ENCODE results near the gene MIA2. TPM values are rescaled to one million over a fixed set of nuclear protein-coding genes. Genes with fewer than 3 reads are reported as not detected.

Gene MIA2
- total and polyA plus RNA-seq, 9 of the 15 experiments (the other 6 are each of a cell fraction or from before 2014, with no cell fraction given): 6.0 to 21.8 (median 12.8) TPM

- TF ChIP-seq PBX2 (CRISPR knock-in tag; IDR thresholded peaks at IDR 0.05; ENCODE audit: low read depth) (no peak), PBX2 (tag; conservative IDR thresholded peaks at IDR 0.05; ENCODE audit: low read depth) (no peak), CREM (IDR thresholded peaks at IDR 0.05; ENCODE audit: low read depth) (no peak), PHF8 (IDR thresholded peaks at IDR 0.05; ENCODE audit: borderline replicate concordance, low read length) (no peak), MEF2D (tag; conservative IDR thresholded peaks at IDR 0.05; ENCODE audit: low read depth) (peak; percentile 57; the same call in 1 of the 2 replicates)
These were observed 32.2 kb downstream of the MIA2 start (continued) for GRCh38 chr14:39265806-39266524.

GRCh38 chr14:39266525-39266870 lies 32.8 kb downstream of the MIA2 start:
- CTCF ChIA-PET (ENCODE audit: low intra/inter-chr PET ratio): no interaction called here
- WGBS (ENCODE audit: insufficient coverage, low coverage, missing lambda C conversion rate): 0% methylated on average over 12 of the region's 31 CpGs
- TF ChIP-seq POLR2B (IDR thresholded peaks at IDR 0.05; ENCODE audit: low read depth, partially characterized antibody) (peak; percentile 3), GABPA (tag; conservative IDR thresholded peaks at IDR 0.05; ENCODE audit: low read depth) (peak; percentile 38; the same call in 1 of the 2 replicates), E2F1 (CRISPR knock-in tag; IDR thresholded peaks at IDR 0.05) (no peak), KDM5B (IDR thresholded peaks at IDR 0.05; ENCODE audit: insufficient replicate concordance, low read depth, low read length) (peak; percentile 43), TCF7 (IDR thresholded peaks at IDR 0.05; ENCODE audit: borderline replicate concordance) (no peak), PTRF (tag; IDR thresholded peaks at IDR 0.05) (no peak), RBM22 (IDR thresholded peaks at IDR 0.05; ENCODE audit: low read depth, low read length, poor library complexity, severe bottlenecking) (peak; percentile 3), ILK (tag; IDR thresholded peaks at IDR 0.05; ENCODE audit: borderline replicate concordance, low read depth) (no peak), NR3C1 (CRISPR knock-in tag; IDR thresholded peaks at IDR 0.05) (no peak), DLX4 (CRISPR knock-in tag; IDR thresholded peaks at IDR 0.05) (no peak), RBBP5 (IDR thresholded peaks at IDR 0.05; ENCODE audit: borderline replicate concordance, insufficient read depth, low read length, poor library complexity, severe bottlenecking) (peak; percentile 15)

More at GRCh38 chr14:39266525-39266870, 32.8 kb downstream of the MIA2 start:
- peak overlapping the region; percentile 97 for H3K27ac ChIP-seq (ENCODE audit: extremely low read depth, low read depth, low read length)
- H4K20me1 ChIP-seq (replicated peaks; ENCODE audit: control insufficient read depth, insufficient read depth, low read length): no peaks in the 10 kb centered on the region
- intact Hi-C loops (cut with micrococcal nuclease) (loop anchor here (10.0 kb wide), 1 partner anchor 92 kb away; the partner anchor contains the start of genes PNN and TRAPPC6B), in situ Hi-C loops (cut with MboI) (no loop called here)
- POLR2A ChIA-PET: interaction anchor here (0.7 to 2.1 kb wide), 7 partner anchors 10 to 153 kb away, joined by 3 to 7 read pairs (median 3); partner anchors contain the start of genes GEMIN2 and TRAPPC6B
- no peaks in the 10 kb centered on the region for H3K27me3 ChIP-seq (ENCODE audit: control insufficient read depth in 2 of 2, insufficient read depth in 2 of 2, low read length in 2 of 2)
- FAIRE-seq (no peak), DNase-seq (ENCODE audit: extremely low read depth in 1 of 4, low spot score in 3 of 4) (peak in 3 of 4 experiments; percentile 49 to 52 (median 51)), ATAC-seq (peak; percentile 60)
- peaks cover 11 to 16% of the 10 kb centered on the region in 2 experiments; a peak in 4 of 5 replicates for H3K4me1 ChIP-seq (replicated peaks in 1 of 2; ENCODE audit: control insufficient read depth in 2 of 2, insufficient read depth in 2 of 2, low read length in 2 of 2)
- BruUV-seq (replicated peaks): no TSS peak
- H3K79me2 ChIP-seq (ENCODE audit: control insufficient read depth, insufficient read depth, low read length): peaks cover 50% of the 10 kb centered on the region
- H3K36me3 ChIP-seq (ENCODE audit: control insufficient read depth, insufficient read depth, low read length): no peaks in the 10 kb centered on the region
- H3K9me1 ChIP-seq (ENCODE audit: control insufficient read depth, insufficient read depth, low read length): no peaks in the 10 kb centered on the region
- peak overlapping the region; percentile 94 to 99 for H3K9ac ChIP-seq (ENCODE audit: insufficient read depth in 1 of 2, low read depth in 2 of 2, low read length in 2 of 2)
- peaks cover 3% of the 10 kb centered on the region; the same call in 1 of the 2 replicates for H3K9me3 ChIP-seq (replicated peaks; ENCODE audit: control insufficient read depth, insufficient read depth, low read depth, low read length)
- H2AFZ ChIP-seq (ENCODE audit: low read depth, low read length): peak overlapping the region; percentile 99
- peak overlapping the region; percentile 67 for H3K4me3 ChIP-seq
- H3K4me2 ChIP-seq (ENCODE audit: insufficient read depth, low read length): peak overlapping the region; percentile 89
